HTR-8/SVneo (cell line): ENCODE data around the gene ROPN1L.
A peak's percentile ranks its signal among the peaks of the same experiment; 100 is the strongest.
"Not testable (repeated sequence)": the region's sequence is repeated elsewhere in the genome, so short reads cannot be mapped to it uniquely, and the experiment has no call there.

ENCODE experiments used
- DNase-seq: peaks from one replicate; pipeline ENCODE4 v3.0.0; 2011; ENCODE audit warnings: low spot score, mixed read lengths; ENCODE audit not compliant: insufficient read length
- FAIRE-seq: peaks from 2 replicates; lab custom pipeline; 2011; peaks lifted over from hg19 to GRCh38; lab: Jason Lieb, UNC

ROPN1L gene

DNA sequence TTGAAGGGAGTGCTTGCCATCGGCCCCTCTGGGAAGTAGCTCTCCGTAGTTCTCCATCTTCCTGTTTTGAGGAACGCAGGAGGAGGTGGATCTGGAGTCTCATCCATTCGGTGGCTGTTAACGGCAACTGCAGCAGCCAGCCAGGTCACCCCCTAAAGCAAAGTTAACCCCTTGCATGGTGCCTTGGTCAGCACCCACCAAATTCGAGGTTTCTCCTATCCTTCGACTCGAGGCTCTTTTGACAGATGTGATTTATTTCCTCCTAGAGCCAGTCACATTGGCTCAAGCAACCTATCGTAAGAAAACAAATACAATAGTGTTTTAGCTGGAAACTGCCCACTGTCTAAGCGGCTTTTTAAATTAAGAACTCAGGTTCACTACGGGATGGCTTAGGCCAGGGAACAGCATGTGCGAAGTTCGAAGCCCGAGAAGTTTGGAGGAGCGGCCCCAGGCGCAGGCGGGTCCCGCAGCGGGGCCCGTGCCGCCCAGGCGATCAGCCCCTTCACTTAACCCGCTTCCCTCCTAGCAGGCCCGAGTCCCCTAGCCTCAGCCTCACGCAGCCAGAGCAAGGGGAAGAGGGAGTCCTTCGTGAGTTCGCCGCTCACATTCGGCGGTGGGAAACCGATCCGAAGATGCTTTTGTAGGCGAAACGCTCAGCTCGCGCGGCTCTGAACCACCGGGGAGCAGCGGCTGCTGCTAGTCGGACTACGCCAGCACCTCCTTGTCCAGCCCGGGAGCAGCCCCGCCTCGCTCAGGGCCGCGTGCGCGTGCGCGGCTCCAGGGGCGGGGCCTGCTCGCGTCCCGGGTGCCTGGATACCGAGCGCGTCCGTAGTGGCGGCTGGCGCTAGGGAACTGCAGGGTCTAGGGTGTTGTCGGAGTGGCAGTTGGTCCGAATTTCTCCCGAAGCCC lies at the start of gene ROPN1L:
TSS of gene ROPN1L (plus strand) at position 797 of the 909 bp plus-strand sequence. CDS start 289 bp downstream, outside the sequence.
- peak; percentile 98 for FAIRE-seq
- DNase-seq, result peak; percentile 99

DNA sequence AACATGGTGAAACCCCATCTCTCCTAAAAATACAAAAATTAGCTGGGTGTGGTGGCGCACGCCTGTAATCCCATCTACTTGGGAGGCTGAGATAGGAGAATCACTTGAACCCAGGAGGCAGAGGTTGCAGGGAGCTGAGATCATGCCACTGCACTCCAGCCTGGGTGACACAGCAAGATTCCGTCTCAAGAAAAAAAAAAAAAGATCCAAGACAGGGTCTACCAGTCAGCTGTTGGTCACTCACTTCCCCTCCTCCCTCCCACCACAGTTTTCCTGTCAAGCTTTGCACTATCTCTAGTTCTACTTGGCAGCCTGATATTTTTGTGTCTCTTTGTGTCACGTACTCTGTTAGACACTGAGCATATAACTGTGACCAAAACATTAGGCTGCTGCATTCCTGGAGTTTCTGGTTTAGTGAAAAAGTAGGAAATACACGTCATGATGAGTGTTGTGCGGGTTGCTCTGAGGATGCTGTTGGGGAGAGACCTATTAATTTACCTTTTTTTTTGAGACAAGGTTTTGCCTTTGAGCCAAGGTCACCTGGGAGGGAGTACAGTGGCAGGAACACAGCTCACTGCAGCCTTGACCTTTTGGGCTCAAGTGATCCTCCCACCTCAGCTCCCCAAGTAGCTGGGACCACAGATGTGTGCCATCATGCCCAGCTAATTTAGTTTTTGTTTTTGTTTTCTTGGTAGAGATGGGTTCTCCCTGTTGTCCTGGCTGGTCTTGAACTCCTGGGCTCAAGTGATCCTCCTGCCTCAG lies 48.9 kb upstream of the ROPN1L start:
- FAIRE-seq, DNase-seq: not testable (repeated sequence)

DNA sequence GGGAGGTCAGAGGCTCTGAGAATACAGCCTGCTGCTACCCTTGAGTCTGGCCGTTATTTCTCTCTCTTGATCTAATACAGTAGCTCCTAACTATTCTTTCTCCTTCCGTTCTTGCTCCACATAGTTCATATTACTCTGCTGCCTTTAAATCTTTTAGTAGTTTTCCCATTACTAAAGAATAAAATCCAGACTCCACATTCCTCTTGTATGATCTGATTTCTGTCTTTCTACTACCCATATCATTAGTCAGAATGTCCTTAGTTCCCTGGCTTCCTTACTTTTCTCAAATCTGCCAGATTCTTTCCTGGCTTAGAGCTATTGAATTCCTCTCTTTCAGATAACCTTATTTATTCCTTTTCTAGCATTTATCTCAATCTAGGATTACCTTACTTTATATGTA lies 48.2 kb upstream of the ROPN1L start:
- FAIRE-seq, result no peak

DNA sequence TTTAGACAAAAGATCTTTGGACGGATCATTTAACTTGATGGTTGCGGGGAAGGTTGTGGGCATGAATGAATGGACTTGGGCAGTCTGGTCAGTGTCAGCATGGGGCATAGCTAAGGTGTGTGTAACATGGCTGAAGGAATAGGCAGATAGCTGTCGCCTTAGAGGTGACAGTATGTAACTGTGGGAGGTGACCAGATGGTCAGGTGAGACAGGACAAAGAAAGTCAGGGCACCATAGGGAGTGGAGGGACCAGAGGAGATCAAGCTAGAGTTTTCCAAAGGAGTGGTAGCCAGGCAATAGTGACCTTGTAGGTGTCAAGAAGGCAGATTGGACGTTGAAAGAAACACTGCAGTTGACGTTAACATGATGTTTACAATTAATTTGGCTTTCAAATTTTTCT lies 45.1 kb upstream of the ROPN1L start:
- DNase-seq, result no peak
- peak; percentile 46 for FAIRE-seq

More for the DNA sequence above, 48.2 kb upstream of the ROPN1L start:
- DNase-seq, result no peak

DNA sequence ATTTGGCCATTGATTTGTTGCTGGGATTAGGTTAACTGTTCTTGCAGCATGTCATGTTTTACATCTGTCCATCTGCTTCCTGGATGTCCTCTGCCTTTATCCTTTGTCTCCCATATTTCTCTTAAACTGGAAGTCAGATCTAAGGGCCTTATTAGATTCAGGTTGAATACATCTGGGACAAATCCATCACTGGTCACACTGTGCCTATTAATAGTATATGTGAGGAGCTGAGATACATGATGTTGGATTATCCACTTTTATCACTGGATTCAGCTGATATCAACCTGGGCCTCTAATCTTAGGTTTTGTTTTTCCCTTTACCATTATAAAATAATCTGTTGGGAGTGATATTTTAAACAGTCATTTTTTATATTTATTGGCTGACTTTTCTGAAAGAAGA lies 41.8 kb upstream of the ROPN1L start:
- DNase-seq (no peak), FAIRE-seq (no peak)

DNA sequence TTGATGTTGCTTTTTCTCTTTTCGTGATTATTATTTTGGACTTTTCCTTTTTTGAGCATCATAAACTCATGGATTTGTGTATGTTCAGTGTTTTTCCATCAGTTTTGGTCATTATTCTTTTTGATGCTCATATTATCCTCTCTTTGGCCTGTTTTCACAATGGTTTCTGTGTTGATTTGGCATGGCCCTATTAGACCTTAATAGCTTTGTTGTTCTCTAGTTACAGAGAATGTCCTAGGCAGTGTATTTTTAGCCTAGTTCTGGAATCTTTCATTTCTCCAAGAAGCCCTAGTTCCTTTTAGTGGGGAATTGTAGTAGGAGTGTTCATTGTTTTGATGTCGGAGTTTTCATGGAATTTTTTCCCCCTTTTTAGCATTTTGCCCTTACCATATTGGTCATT lies 41.3 kb upstream of the ROPN1L start:
- DNase-seq (no peak), FAIRE-seq (no peak)

DNA sequence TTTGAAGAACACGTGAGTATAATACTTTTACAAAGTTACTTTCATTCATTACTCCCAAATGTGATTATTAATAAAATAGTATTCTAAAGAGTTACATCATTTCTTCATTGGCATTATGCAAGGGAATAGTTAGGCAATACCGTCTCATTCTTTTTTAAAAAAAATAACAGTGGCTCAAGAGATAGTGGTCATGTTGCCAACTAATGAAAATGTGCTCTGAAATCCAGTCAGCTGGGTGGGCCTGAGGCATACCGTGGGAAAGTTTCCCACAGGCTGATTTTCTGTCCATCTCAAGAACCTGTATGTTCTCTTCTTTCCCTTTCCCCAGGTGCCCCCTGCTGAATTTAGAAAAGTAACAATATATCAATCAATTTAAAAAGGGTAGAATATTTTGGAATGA lies 40.8 kb upstream of the ROPN1L start:
- DNase-seq (no peak), FAIRE-seq (no peak)

DNA sequence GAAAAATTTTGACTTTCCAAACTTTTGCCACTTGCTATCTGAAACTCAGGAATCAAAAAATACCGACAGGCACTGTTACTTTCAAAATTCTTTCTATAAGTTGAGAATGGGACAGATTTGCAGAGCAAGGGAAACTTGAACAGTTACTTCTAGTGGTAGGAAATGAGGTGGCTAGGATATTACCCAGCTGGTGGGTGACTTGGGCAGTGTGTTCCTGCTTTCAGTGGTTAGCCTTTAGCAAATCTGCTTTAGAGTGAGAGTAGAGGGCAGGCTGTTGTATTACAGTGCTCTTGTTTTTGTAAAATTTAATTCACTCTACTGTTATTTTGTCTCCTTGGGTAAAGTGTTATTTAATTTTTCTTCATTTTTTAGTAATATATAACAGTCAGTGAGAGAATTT lies 40.2 kb upstream of the ROPN1L start:
- no peak for DNase-seq

DNA sequence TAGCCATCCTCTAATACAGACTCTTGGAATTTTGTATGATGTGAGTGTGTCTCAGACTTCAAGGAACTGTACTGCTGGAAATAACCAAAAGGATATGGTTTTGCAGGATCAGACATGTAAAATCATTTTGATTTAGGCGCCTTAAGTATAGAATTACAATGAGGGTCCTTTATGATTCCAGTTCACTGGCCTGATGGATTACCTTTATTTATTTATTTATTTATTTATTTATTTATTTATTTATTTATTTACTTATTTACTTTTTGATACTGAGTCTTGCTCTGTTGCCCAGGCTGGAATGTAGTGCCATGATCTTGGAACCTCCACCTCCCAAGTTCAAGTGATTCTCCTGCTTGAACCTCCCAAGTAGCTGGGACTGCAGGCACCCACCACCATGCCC lies 37.9 kb upstream of the ROPN1L start:
- FAIRE-seq, result no peak
- no peak for DNase-seq

More for the DNA sequence above, 40.2 kb upstream of the ROPN1L start:
- FAIRE-seq, result no peak

DNA sequence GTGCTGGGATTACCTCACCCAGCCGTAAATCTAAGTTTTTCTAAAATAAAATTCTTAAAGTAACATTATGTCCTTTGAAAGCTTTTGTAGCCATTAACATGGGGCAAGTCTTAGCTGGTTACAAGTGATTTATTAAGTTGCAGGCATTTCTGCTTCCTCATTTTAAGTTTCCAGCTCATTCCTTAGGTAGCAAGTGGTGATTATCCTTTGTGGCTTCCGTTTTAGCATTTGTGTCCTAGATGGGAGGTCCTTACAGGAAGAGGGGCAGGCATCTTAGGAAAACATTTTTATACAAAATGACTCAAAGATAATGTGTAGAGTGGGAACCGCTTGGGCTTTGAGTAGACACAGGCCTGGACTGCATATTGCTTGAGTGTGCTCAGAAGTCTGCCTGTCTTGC lies 35.0 kb upstream of the ROPN1L start:
- FAIRE-seq (peak; percentile 26), DNase-seq (no peak)

DNA sequence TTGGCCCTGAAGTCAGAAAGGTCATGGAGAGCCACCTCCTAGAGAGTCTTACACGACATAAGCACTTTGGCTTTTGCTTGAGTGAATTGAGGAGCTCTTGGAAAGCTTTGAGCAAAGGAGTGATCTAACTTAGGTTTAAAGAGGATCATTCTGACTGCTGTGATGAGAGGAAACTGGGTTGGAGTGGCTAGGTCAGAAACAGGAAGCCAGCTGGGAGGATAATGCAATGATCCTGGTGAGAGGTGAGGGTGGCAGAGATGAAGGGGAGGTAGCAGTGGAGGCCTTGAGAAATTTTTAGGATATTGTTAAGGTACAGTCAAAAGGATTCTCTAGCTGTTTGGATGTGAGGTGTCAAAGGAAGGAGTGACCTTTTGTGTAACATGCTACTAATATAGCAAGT lies 32.2 kb upstream of the ROPN1L start:
- no peak for DNase-seq
- FAIRE-seq, result no peak

DNA sequence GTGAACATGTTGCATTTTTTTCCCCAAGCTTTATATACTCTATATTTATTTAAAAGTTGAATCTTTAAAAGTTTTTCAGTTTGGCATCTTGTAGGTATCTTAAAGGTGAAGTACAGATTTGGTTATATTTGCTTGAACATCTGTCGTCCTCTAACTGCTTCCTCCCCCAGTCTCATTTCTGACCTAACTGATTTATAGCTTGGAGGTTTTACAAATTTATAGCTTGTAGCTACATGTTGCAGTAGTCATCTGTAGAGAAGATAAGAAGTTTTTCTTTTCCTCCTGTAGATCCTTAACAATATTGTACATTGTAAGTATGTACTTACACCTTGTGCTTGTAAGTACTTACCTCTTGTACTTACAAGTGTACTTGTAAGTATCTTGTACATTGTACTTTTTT lies 31.0 kb upstream of the ROPN1L start:
- no peak for FAIRE-seq

DNA sequence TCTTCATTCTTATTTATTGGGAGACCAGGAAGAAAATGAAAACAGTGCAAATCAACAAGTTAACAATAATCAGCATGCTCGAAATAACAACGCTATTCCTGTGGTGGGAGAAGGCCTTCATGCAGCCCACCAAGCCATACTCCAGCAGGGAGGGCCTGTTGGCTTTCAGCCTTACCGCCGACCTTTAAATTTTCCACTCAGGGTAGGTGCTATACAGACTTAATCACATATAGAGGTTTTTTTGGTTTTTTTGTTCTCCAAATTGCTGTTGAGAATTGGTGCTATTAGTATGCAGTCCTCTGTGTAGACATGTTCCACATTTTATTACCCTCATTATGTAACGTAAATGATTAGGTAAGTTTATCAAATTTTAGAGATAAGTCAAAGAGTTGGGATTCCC lies 30.3 kb upstream of the ROPN1L start:
- FAIRE-seq, result no peak
- DNase-seq, result no peak

More for the DNA sequence above, 31.0 kb upstream of the ROPN1L start:
- no peak for DNase-seq

DNA sequence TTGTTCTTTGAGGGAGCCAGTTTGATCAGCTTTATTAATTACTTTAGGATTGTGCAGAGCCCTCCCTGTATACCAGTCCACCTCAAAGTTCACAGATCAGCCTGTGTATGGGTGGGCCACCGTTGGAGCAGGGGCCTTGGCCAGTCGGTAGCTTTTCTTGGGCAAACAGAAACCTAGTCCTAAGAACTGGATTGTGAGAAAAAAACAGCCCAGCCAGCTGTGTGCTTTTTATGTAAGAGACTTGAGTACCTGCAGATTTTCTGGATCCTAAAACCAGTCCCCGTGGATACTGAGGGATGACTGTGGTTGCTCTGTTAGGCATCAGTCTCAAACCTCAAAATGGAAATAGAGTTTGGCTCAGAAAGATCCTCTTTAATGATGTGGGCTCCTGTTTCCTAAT lies 24.8 kb upstream of the ROPN1L start:
- FAIRE-seq (no peak), DNase-seq (no peak)

DNA sequence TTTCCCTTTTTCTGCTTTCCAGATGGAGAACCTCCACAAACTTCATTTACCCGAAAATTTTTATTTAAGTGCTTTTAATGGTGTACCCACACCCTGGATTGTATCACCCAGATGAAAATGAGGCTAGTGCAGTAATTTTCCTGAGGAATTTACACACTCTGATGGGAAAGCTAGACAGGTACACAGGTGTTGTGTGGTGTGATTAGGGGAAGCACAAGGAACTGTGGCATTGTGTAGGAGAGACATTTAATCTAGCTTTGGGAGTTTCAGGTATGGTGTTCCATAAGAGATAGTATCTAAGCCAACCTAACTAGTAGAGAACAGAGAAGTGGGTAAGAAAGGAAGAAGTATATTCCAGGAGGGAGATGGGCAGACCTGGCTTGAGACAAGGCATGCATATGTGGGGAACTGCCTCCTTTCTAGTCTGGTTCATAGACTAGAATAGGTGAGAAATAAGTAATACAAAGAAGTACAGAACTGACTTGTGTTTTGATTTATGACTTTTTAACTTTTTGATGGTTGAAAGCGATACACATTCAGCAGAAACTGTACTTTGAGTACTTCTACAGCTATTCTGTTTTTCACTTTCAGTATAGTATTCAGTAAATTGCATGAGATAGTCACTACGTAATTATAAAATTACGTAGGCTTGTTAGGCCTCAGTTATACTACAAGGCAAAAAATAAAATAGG lies 22.9 kb upstream of the ROPN1L start:
- FAIRE-seq (no peak), DNase-seq (no peak)

DNA sequence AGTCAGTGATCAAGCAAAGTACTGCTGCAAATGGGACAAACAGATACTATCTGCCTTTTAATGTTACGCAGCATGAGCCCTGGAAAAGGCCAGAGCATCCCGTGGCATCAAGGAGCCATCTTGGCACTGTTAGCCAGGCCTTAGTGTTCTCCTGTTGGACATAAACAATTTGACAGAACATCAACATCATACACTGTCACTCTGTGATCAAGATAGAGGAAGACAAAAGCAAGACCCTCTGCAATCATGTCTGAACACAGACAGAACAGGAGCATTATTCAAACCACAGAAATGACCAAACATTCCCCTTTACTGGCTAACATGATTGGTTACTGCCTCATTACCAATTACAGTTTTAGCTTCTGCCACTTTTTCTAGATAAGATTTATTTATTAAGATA lies 21.2 kb upstream of the ROPN1L start:
- FAIRE-seq, result no peak
- no peak for DNase-seq

DNA sequence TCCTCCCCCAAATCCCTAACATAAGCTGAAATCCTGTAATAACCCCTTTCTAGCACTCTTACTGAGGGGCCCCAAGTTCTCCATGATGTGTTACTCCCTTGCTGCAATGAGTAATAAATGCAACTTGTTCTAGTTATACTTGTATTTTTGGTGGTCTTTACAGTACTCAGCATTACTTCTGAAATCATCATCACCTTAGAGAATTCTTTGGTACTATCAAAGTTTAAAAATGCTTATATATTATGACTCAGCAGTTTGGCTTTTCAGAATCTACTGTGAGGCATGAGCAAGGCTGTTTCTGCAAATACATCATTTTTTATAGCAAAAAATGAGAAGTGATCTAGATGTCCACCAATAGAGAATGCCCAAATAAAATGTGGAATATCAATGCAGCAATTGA lies 20.7 kb upstream of the ROPN1L start:
- FAIRE-seq (no peak), DNase-seq (no peak)

DNA sequence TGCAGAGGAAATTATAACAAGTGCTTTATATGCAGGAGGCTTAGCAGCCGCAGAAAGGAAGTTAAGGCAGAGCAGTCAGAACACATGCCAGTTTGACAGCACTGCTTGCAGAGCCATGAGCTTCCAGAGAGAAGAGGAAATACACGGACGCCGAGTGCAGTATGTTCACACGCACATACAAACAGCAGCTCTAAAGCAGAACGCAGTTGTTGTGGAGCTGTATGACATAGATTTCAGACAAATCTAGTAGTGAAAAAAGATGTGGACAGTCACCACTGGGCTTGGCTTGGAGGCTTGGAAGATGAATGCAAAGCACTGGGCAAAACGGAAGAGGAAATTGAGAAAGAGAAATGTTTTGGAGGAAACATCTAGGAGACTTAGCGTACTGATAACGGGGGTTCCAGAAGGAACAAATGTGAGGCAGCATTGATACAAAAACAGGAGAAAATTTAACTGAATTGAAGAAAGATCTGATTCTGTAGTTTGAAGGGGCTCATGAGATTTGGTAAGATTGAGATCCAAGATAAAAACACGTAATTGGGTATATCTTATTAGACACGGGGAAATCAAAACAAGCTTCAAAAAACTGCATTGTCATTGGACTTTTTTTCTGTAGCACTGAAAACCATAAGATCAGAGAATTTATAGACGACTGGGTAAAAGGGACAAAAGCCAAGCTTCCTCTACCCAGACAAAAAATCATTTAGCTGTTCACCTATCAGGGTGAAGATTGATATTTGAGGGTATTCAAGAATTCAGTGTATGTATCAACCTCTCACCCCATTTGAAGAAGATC lies 19.6 kb upstream of the ROPN1L start:
- no peak for FAIRE-seq
- no peak for DNase-seq

DNA sequence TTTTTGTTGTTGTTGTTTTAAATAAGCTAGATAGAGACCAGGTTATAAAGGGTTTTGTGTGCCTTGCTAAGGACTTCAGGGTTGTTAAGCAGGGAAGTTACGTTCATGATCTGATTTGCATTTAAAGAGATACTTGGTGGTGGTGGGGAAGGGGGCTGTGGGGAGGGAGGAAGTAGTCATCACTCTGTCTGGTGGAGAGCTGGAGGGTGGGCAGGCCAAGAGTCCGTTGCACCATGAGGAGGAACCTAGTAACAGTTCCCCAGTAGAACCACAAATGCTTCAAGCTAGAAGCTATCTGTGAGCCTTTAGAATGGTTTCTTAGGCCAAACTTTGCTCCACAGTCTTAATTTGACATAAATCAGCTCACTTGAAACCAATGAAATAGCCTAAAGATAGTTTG lies 18.7 kb upstream of the ROPN1L start:
- FAIRE-seq (no peak), DNase-seq (no peak)
